PFSK-1 (cell line): ENCODE data around the gene SDF4.

ENCODE experiments used
- FOXP2 ChIP-seq: optimal IDR thresholded peaks from 2 replicates; pipeline ENCODE3; 2011; ENCODE audit warnings: borderline replicate concordance, control low read depth, inconsistent platforms; ENCODE audit not compliant: insufficient read depth; ENCODE audit errors: extremely low read length, extremely low read depth
- POLR2AphosphoS5 ChIP-seq: IDR thresholded peaks from 2 replicates; pipeline ENCODE4 v1.6.1; 2012; ENCODE audit warnings: low read depth, mild to moderate bottlenecking, control low read depth, low read length, moderate library complexity
- TAF1 ChIP-seq: IDR thresholded peaks from 2 replicates; pipeline ENCODE4 v1.6.1; 2012; ENCODE audit warnings: low read length, control low read depth, borderline replicate concordance; ENCODE audit not compliant: insufficient read depth
- TF ChIP-seq, protein P1 (sequence below), 2 experiments: IDR thresholded peaks; 2 replicates each; pipeline versions ENCODE4 v1.6.1 to v1.8.0; 2011 to 2012; ENCODE audit warnings: low read depth in 2 of 2, low read length in 2 of 2, control low read depth in 1 of 2, inconsistent platforms in 1 of 2, mild to moderate bottlenecking in 1 of 2, moderate library complexity in 1 of 2; ENCODE audit not compliant: insufficient read depth in 1 of 2

DNA sequence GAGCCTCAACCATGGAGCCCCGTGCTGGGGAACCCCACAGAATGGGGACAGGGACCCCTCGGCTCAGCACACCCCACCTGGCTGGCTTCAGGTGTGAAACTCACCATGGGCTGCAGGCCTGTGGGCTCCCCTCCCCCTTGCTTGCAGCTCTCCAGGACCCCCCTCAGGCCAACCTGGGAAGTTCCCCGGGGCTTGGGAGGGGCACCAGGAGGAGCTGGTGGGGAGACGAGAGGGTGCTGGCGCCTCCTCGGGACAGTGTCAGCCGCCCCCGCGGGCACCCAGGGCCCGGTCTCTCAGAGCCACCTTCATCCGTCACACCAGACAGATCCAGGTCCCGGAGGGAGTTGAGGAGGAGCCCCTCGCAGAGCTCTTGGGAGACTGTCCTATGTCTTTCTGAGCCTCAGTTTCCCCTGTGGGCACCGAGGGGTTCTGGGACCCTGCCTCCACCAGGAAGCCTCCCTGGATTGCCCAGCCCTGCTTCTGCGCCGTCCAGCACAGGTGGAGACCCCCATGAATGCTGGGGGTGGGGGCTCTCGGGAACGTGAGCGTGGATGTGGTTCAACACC is 24.8 kb downstream of the SDF4 start:
- TF ChIP-seq POLR2AphosphoS5 (no peak), TAF1 (no peak), FOXP2 (no peak)
- TF ChIP-seq, protein P1, sequence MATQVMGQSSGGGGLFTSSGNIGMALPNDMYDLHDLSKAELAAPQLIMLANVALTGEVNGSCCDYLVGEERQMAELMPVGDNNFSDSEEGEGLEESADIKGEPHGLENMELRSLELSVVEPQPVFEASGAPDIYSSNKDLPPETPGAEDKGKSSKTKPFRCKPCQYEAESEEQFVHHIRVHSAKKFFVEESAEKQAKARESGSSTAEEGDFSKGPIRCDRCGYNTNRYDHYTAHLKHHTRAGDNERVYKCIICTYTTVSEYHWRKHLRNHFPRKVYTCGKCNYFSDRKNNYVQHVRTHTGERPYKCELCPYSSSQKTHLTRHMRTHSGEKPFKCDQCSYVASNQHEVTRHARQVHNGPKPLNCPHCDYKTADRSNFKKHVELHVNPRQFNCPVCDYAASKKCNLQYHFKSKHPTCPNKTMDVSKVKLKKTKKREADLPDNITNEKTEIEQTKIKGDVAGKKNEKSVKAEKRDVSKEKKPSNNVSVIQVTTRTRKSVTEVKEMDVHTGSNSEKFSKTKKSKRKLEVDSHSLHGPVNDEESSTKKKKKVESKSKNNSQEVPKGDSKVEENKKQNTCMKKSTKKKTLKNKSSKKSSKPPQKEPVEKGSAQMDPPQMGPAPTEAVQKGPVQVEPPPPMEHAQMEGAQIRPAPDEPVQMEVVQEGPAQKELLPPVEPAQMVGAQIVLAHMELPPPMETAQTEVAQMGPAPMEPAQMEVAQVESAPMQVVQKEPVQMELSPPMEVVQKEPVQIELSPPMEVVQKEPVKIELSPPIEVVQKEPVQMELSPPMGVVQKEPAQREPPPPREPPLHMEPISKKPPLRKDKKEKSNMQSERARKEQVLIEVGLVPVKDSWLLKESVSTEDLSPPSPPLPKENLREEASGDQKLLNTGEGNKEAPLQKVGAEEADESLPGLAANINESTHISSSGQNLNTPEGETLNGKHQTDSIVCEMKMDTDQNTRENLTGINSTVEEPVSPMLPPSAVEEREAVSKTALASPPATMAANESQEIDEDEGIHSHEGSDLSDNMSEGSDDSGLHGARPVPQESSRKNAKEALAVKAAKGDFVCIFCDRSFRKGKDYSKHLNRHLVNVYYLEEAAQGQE (IDR thresholded peaks at IDR 0.05; ENCODE audit: insufficient read depth in 1 of 2, low read depth in 2 of 2, low read length in 2 of 2), result no peak
